KMS-11 (cell line): Measurements from ENCODE around the gene AGBL5.

Experiments used
- H2AFZ ChIP-seq: fragments of 200-600 bp; sonication (generic); 2 replicates; pipeline ENCODE4 v1.6.1; 2016; ENCODE audit warnings: antibody characterized with exemption, mixed run types, low read depth
- H3K27ac ChIP-seq: fragments of 200-600 bp; sonication (generic); 2 replicates; pipeline ENCODE4 v1.6.1; 2016; ENCODE audit warnings: mild to moderate bottlenecking, mixed run types
- H3K27me3 ChIP-seq: fragments of 200-600 bp; sonication (generic); 2 replicates; pipeline ENCODE4 v1.6.1; 2017; ENCODE audit warnings: mild to moderate bottlenecking, low read depth, mixed run types, moderate library complexity; ENCODE audit not compliant: insufficient read depth
- H3K36me3 ChIP-seq: fragments of 200-600 bp; sonication (generic); 2 replicates; pipeline ENCODE4 v1.6.1; 2017; ENCODE audit warnings: mild to moderate bottlenecking, mixed run types; ENCODE audit not compliant: insufficient read depth
- H3K4me1 ChIP-seq: fragments of 200-600 bp; sonication (generic); 2 replicates; pipeline ENCODE4 v1.6.1; 2016; ENCODE audit warnings: mild to moderate bottlenecking, low read depth, mixed run types; ENCODE audit not compliant: poor library complexity, severe bottlenecking
- H3K4me2 ChIP-seq: fragments of 200-600 bp; sonication (generic); 2 replicates; pipeline ENCODE4 v1.7.0; 2016; ENCODE audit warnings: mild to moderate bottlenecking, mixed run types
- H3K4me3 ChIP-seq: fragments of 200-600 bp; sonication (generic); IDR thresholded peaks from 2 replicates; pipeline ENCODE4 v1.6.1; 2017; ENCODE audit warnings: low read depth, low read length, mixed read lengths; ENCODE audit not compliant: insufficient read depth
- H3K79me2 ChIP-seq: fragments of 200-600 bp; sonication (generic); 2 replicates; pipeline ENCODE4 v1.6.1; 2016; ENCODE audit warnings: low read depth, mixed run types; ENCODE audit not compliant: insufficient read depth
- H3K9ac ChIP-seq: fragments of 200-600 bp; sonication (generic); 2 replicates; pipeline ENCODE4 v1.6.1; 2016; ENCODE audit warnings: mild to moderate bottlenecking, mixed run types
- H4K20me1 ChIP-seq: fragments of 200-600 bp; sonication (generic); 2 replicates; pipeline ENCODE4 v1.6.1; 2016; ENCODE audit warnings: mild to moderate bottlenecking, mixed run types; ENCODE audit not compliant: insufficient read depth
- CTCF ChIP-seq: fragments of 200-600 bp; sonication (generic); conservative IDR thresholded peaks from 2 replicates; pipeline ENCODE4 v1.6.1; 2017; ENCODE audit warnings: low read depth, mild to moderate bottlenecking, antibody characterized with exemption, low read length, moderate library complexity, mixed read lengths

Gene AGBL5

GRCh38 chr2:27014771-27015433, 36.6 kb upstream of the AGBL5 start:
- Histone ChIP-seq H3K4me3 (no peak overlapping the region), H3K4me1 (peaks cover 19% of the 10 kb centered on the region), H4K20me1 (no peaks in the 10 kb centered on the region), H3K27me3 (no peaks in the 10 kb centered on the region), H3K9ac (no peak overlapping the region), H3K79me2 (no peaks in the 10 kb centered on the region), H3K4me2 (no peak overlapping the region), H3K27ac (no peak overlapping the region), H3K36me3 (no peaks in the 10 kb centered on the region), H2AFZ (no peak overlapping the region)
- TF ChIP-seq CTCF: no peak

- Histone ChIP-seq H3K79me2 (no peaks in the 10 kb centered on the region), H2AFZ (no peak overlapping the region), H3K27ac (no peak overlapping the region), H3K36me3 (no peaks in the 10 kb centered on the region), H3K4me2 (no peak overlapping the region), H3K4me1 (peaks cover 13% of the 10 kb centered on the region), H3K9ac (no peak overlapping the region), H3K27me3 (no peaks in the 10 kb centered on the region), H3K4me3 (no peak overlapping the region), H4K20me1 (no peaks in the 10 kb centered on the region)
- peak; percentile 86 for TF ChIP-seq CTCF
Observed at GRCh38 chr2:27016801-27017325, 34.6 kb upstream of the AGBL5 start.

- H3K36me3 ChIP-seq: no peaks in the 10 kb centered on the region
- H3K9ac ChIP-seq: no peak overlapping the region
- no peak overlapping the region for H3K4me3 ChIP-seq
- peaks cover 13% of the 10 kb centered on the region for H3K4me1 ChIP-seq
- no peak overlapping the region for H3K4me2 ChIP-seq
- no peaks in the 10 kb centered on the region for H3K27me3 ChIP-seq
- H3K79me2 ChIP-seq: no peaks in the 10 kb centered on the region
- no peak overlapping the region for H2AFZ ChIP-seq
- H3K27ac ChIP-seq: no peak overlapping the region
- TF ChIP-seq CTCF: no peak
- H4K20me1 ChIP-seq: no peaks in the 10 kb centered on the region
Observed at GRCh38 chr2:27018142-27018541, 33.3 kb upstream of the AGBL5 start.

- Histone ChIP-seq H3K4me3 (no peak overlapping the region), H3K79me2 (no peaks in the 10 kb centered on the region), H3K36me3 (no peaks in the 10 kb centered on the region), H3K4me2 (no peak overlapping the region), H3K27ac (no peak overlapping the region), H3K9ac (no peak overlapping the region), H4K20me1 (no peaks in the 10 kb centered on the region), H3K4me1 (peaks cover 13% of the 10 kb centered on the region), H2AFZ (no peak overlapping the region), H3K27me3 (no peaks in the 10 kb centered on the region)
- no peak for TF ChIP-seq CTCF
Observed at GRCh38 chr2:27019459-27019858, 32.0 kb upstream of the AGBL5 start.
